Muscle of back (tissue), 11 donors: Measurements from ENCODE around the gene PLAAT1. TPM values are rescaled to one million over a fixed set of nuclear protein-coding genes. Genes with fewer than 3 reads are reported as not detected.
A peak's percentile ranks its signal among the peaks of the same experiment; 100 is the strongest.

ENCODE experiments used
- DNase-seq, 3 donors: peaks; one replicate each; pipeline versions ENCODE4 v3.0.0 to v3.0.0-alpha.2; 2013
- polyA plus RNA-seq, 10 donors: library from polyadenylated mRNA; unstranded; fragments of 120-200 nt; gene quantifications; one replicate each; pipeline ENCODE4 v1.2.1, GENCODE V29; 2013; ENCODE audit not compliant: insufficient read length in 10 of 10

The PLAAT1 gene
- polyA plus RNA-seq, 10 donors = 14.3 to 25.0 (median 22.0) TPM

- DNase-seq = no peak
Observed at GRCh38 chr3:193248848-193249468, 7.9 kb downstream of the PLAAT1 start.

GRCh38 chr3:193250492-193250891, 9.5 kb downstream of the PLAAT1 start:
- DNase-seq = no peak

- DNase-seq = no peak
Observed at GRCh38 chr3:193253986-193254660, 13.1 kb downstream of the PLAAT1 start.

- DNase-seq = no peak
Observed at GRCh38 chr3:193261970-193262369, 20.9 kb downstream of the PLAAT1 start.

GRCh38 chr3:193262707-193263106, 21.7 kb downstream of the PLAAT1 start:
- no peak for DNase-seq

- no peak for DNase-seq
Observed at GRCh38 chr3:193269343-193270028, 28.5 kb downstream of the PLAAT1 start.

- DNase-seq = peak; percentile 3 to 41 (median 24)
Observed at GRCh38 chr3:193270451-193270850, 29.4 kb downstream of the PLAAT1 start.

- DNase-seq = peak in 2 of 3 donors; percentile 14 to 34
Observed at GRCh38 chr3:193271101-193271840, 30.2 kb downstream of the PLAAT1 start.

- DNase-seq = no peak
Observed at GRCh38 chr3:193292386-193292785, 51.4 kb downstream of the PLAAT1 start.

GRCh38 chr3:193295985-193296384, 55.0 kb downstream of the PLAAT1 start:
- no peak for DNase-seq

- no peak for DNase-seq
Observed at GRCh38 chr3:193297421-193297820, 56.4 kb downstream of the PLAAT1 start.

GRCh38 chr3:193301433-193301832, 60.4 kb downstream of the PLAAT1 start:
- DNase-seq = no peak

- DNase-seq = no peak
Observed at GRCh38 chr3:193305356-193305755, 64.3 kb downstream of the PLAAT1 start.

- DNase-seq = peak; percentile 2 to 5 (median 5)
Observed at GRCh38 chr3:193310914-193311723, 70.1 kb downstream of the PLAAT1 start.

- no peak for DNase-seq
Observed at GRCh38 chr3:193313061-193313958, 72.3 kb downstream of the PLAAT1 start.

- no peak for DNase-seq
Observed at GRCh38 chr3:193314161-193314560, 73.1 kb downstream of the PLAAT1 start.

GRCh38 chr3:193317682-193318300, 76.8 kb downstream of the PLAAT1 start:
- DNase-seq = peak; percentile 6 to 50 (median 16)
